Type B pancreatic cell (in vitro differentiated cells): Measurements from ENCODE around the gene MMP24. TPM values are rescaled to one million over a fixed set of nuclear protein-coding genes. Genes with fewer than 3 reads are reported as not detected.
A peak's percentile ranks its signal among the peaks of the same experiment; 100 is the strongest.
"Not testable (repeated sequence)": the region's sequence is repeated elsewhere in the genome, so short reads cannot be mapped to it uniquely, and the experiment has no call there.

Source experiments
- DNase-seq: peaks from one replicate; pipeline ENCODE4 v3.0.0; 2021; ENCODE audit warnings: mixed read lengths; ENCODE audit not compliant: unreplicated experiment; ENCODE audit errors: extremely low spot score
- H3K27ac Mint-ChIP-seq: 2 replicates; pipeline ENCODE4 v1.8.0; 2021; ENCODE audit warnings: mild to moderate bottlenecking, mixed read lengths
- H3K27me3 Mint-ChIP-seq: 2 replicates; pipeline ENCODE4 v1.8.0; 2021; ENCODE audit warnings: mixed read lengths
- H3K36me3 Mint-ChIP-seq: 2 replicates; pipeline ENCODE4 v1.8.0; 2021; ENCODE audit warnings: mixed read lengths
- H3K4me1 Mint-ChIP-seq: one replicate; pipeline ENCODE4 v1.8.0; 2021; ENCODE audit warnings: mixed read lengths; ENCODE audit not compliant: unreplicated experiment
- H3K4me3 Mint-ChIP-seq: 2 replicates; pipeline ENCODE4 v1.8.0; 2021; ENCODE audit warnings: mild to moderate bottlenecking, mixed read lengths
- H3K9me3 Mint-ChIP-seq: 2 replicates; pipeline ENCODE4 v1.8.0; 2021; ENCODE audit warnings: mixed read lengths
- total RNA-seq: library from RNA; stranded (reverse); gene quantifications from 2 replicates; pipeline ENCODE4 v1.2.1, GENCODE V29; 2021; ENCODE audit warnings: low replicate concordance
- TF ChIP-seq, protein P1 (sequence below): fragments of 200-600 bp; sonication (generic); conservative IDR thresholded peaks from 2 replicates; pipeline ENCODE4 v1.5.0; 2021; ENCODE audit warnings: antibody characterized with exemption, mild to moderate bottlenecking

The MMP24 gene
- total RNA-seq, 1 donor from 2014 or later = 2.6 TPM

DNA sequence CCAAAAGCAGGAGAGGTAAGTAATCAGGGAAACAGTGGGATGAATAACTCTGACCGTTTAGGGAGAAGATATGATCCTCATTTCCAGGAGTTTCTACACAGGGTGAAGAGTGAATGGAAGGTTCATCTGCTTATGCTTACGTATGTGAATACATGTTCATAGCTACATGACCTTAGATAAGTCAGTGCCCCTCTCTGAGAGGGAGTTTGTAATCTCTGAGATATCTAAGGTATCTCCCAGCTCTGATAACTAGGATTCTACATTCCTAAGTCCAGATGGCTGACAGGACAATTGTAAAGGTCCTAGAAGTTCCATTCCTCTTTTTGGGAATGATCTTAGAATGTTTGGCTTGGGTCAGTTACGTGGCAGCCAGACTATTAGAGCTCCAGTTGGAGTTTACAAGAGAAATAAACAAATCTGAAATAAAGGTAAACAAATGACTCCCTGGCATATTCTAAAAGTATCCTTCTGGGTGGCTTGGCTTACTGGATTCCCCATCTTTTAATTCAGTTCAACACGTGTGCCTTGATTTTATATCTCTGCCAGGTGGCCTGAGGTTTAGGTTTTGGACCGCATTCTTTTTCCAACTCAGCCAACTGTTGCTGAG lies 38.8 kb upstream of the MMP24 start:
- no peaks in the 10 kb centered on the region for H3K36me3 Mint-ChIP-seq
- H3K9me3 Mint-ChIP-seq = no peaks in the 10 kb centered on the region
- no peak overlapping the region for H3K4me3 Mint-ChIP-seq
- H3K27me3 Mint-ChIP-seq = no peaks in the 10 kb centered on the region
- DNase-seq = no peak
- no peak overlapping the region for H3K27ac Mint-ChIP-seq
- H3K4me1 Mint-ChIP-seq = no peaks in the 10 kb centered on the region
- TF ChIP-seq, protein P1, sequence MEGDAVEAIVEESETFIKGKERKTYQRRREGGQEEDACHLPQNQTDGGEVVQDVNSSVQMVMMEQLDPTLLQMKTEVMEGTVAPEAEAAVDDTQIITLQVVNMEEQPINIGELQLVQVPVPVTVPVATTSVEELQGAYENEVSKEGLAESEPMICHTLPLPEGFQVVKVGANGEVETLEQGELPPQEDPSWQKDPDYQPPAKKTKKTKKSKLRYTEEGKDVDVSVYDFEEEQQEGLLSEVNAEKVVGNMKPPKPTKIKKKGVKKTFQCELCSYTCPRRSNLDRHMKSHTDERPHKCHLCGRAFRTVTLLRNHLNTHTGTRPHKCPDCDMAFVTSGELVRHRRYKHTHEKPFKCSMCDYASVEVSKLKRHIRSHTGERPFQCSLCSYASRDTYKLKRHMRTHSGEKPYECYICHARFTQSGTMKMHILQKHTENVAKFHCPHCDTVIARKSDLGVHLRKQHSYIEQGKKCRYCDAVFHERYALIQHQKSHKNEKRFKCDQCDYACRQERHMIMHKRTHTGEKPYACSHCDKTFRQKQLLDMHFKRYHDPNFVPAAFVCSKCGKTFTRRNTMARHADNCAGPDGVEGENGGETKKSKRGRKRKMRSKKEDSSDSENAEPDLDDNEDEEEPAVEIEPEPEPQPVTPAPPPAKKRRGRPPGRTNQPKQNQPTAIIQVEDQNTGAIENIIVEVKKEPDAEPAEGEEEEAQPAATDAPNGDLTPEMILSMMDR = no peak

DNA sequence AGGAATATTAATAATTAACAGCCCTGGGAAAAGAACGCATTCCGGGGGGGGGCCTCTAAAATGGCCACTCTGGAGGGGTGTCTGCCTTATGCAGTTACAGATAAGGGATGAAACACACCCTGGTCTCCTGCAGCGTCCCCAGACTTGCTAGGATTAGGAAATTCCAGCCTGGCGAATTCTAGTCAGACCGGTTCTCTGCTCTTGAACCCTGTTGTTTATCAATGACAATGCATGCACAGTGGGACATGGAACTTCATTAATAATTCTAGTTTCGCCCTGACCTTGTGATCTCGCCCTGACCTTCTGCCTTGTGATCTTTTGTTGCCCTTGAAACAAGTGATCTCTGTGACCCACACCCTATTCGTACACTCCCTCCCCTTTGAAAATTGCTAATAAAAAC lies 37.3 kb upstream of the MMP24 start:
- H3K36me3 Mint-ChIP-seq, H3K27me3 Mint-ChIP-seq, DNase-seq, H3K9me3 Mint-ChIP-seq, H3K4me3 Mint-ChIP-seq, H3K27ac Mint-ChIP-seq, H3K4me1 Mint-ChIP-seq: not testable (repeated sequence)

DNA sequence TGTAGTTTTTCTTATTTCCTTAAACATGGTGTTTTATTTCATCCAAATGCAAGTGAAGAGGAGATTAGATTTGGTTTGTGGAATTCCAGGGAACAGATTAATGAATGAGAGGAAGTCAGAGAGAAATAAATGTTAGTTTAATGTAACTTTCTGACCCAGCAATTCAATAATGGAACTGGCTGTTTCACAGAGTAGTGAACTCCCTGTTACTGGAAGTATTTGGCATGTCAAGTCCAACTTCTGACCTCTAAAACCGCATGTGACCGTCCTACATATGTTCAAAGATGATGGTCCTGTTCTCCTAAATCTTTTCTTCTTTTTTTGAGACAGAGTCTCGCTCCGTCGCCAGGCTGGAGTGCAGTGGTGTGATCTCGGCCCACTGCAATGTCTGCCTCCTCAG lies 35.9 kb upstream of the MMP24 start:
- TF ChIP-seq, protein P1 = no peak
- H3K4me3 Mint-ChIP-seq = no peak overlapping the region
- no peaks in the 10 kb centered on the region for H3K27me3 Mint-ChIP-seq
- H3K36me3 Mint-ChIP-seq = no peaks in the 10 kb centered on the region
- no peaks in the 10 kb centered on the region for H3K9me3 Mint-ChIP-seq
- H3K4me1 Mint-ChIP-seq = no peaks in the 10 kb centered on the region
- no peak overlapping the region for H3K27ac Mint-ChIP-seq
- DNase-seq = no peak

DNA sequence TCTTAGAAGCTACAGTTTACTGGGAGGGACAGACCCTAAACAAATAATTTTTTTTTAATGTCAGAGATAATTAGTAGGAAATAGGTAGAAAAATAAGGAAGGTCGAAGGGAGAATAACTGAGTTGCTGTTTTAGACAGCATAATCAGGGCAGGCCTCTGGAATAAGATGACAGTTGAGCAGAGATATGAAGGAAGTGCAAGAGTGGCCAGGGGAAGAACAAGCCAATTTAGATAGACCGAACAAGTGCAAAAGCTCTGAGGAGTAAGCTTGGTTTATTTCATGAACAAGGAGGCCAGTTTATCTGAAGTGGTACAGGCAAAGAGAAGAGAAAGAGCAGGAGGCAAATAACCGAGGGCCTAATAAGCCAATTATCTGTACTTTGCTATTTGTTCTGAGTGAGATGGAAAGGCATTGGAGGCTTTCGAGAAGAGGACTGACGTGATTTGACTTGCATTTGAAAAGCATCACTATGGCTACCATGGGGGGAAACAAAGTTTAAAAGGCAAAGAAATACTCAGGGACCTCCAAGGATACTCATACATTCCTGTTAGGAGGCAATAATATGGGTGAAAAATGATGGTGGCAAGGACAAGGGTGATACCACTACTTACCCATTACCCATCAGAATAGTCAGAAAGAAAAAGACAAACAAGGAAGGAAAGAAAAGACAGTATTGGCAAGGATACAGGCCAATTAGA lies 34.9 kb upstream of the MMP24 start:
- TF ChIP-seq, protein P1 = no peak
- no peak overlapping the region for H3K4me3 Mint-ChIP-seq
- H3K27ac Mint-ChIP-seq = no peak overlapping the region
- no peaks in the 10 kb centered on the region for H3K27me3 Mint-ChIP-seq
- H3K4me1 Mint-ChIP-seq = no peaks in the 10 kb centered on the region
- H3K9me3 Mint-ChIP-seq = peaks cover 3% of the 10 kb centered on the region
- no peaks in the 10 kb centered on the region for H3K36me3 Mint-ChIP-seq
- DNase-seq = peak; percentile 2

DNA sequence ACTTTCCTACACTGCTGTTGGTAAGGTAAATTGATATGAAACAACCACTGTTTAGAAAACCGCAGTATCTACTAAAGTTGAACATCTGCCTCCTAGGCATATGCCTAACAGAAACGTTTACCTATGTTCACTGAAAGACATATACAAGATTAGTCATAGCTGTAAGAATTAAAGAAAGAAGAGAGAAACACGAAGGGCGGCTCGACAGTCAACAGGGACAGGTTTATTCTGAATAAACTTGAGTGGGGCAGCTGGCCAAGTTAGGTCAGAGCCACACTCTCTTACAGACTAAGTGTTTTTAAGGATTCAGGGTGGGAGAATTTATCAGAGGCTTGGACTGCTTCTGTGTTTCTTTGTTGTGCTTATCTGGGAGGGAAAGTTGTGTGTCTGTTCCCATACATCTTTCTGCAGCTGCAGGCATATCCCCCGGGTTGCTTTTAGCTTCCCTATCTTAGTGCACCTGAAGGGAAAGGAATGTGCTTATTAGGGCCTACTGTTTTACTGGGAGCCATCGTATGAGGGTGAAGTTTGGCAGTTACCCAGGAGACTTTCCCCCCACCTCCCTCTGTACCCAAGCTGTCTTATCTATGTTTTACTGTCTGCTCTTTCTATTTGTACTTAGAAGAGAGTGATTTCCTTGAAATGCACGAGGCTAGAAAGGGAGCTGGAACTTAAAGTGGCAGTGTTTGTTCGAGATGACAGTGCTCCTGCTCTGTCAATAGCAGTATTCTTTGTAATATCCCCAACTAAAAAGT lies 34.2 kb upstream of the MMP24 start:
- Mint-ChIP-seq H3K36me3 (no peaks in the 10 kb centered on the region), H3K4me3 (no peak overlapping the region), H3K27me3 (no peaks in the 10 kb centered on the region), H3K27ac (no peak overlapping the region), H3K4me1 (no peaks in the 10 kb centered on the region), H3K9me3 (peaks cover 3% of the 10 kb centered on the region)
- TF ChIP-seq, protein P1 = no peak
- DNase-seq = peak; percentile 11

DNA sequence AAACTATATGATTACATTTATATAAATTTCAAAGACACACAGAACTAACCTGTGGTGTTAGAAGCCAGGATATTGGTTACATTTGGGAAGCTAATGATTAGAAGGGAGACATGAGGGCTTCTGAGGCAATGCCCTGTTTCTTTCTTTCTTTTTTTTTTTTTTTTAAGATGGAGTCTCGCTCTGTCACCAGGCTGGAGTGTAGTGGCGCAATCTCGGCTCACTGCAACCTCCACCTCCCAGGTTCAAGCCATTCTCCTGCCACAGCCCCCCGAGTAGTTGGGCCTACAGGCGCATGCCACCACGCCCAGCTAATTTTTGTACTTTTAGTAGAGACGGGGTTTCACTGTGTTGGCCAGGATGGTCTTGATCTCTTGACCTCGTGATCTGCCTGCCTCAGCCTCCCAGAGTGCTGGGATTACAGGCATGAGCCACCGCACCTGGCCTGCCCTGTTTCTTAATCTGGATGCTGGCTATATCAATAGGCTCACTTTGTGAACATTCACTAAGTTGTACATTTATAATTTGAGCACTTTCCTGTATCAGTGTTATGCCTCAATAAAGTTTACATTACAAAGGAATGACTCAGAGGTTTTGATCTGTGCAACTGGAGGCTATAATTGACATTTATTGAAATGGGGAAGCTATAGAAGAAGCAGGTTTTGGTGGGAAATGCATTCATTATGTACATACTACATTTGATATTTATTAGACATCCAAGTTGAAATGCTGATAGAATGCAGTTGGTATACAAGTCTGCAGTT lies 33.3 kb upstream of the MMP24 start:
- not testable (repeated sequence) for H3K36me3 Mint-ChIP-seq, H3K27me3 Mint-ChIP-seq, H3K4me1 Mint-ChIP-seq, H3K4me3 Mint-ChIP-seq, H3K9me3 Mint-ChIP-seq, H3K27ac Mint-ChIP-seq
- peak; percentile 42 for DNase-seq
